ENCODE measurements around the gene GJA1. TPM values are rescaled to one million over a fixed set of nuclear protein-coding genes. Genes with fewer than 3 reads are reported as not detected.

The GJA1 gene
- polyA plus RNA-seq, 1 of the 3 experiments (the other 2 are of a cell fraction): 23.5 TPM

DNA sequence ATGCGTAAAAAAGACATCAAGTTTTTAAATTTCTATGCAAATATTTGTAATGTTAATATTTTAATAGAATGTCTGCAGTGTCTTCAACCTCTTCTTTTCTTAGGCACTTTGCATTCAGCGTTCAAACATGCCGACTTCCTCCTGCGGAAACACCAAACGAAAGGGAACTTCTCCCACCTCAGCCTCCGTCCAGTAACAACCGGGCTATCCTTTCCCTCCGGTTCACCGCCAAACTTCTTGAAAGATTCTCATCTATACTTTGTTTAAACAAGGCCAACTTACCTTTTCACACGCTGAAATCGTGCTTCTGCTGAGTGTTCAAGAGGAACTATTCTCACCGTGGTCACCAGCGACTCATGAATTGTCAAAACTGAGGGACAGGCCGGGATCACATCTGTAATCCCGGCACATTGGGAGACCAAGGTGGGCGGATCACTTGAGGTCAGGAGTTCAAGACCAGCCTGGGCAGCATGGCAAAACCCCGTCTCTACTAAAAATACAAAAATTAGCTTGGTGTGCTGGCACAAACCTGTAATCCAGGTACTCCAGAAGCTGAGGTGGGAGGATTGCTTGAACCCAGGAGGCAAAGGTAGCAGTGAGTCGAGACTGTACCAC lies 44.8 kb downstream of the GJA1 start (continued):
- TF ChIP-seq, protein P1, sequence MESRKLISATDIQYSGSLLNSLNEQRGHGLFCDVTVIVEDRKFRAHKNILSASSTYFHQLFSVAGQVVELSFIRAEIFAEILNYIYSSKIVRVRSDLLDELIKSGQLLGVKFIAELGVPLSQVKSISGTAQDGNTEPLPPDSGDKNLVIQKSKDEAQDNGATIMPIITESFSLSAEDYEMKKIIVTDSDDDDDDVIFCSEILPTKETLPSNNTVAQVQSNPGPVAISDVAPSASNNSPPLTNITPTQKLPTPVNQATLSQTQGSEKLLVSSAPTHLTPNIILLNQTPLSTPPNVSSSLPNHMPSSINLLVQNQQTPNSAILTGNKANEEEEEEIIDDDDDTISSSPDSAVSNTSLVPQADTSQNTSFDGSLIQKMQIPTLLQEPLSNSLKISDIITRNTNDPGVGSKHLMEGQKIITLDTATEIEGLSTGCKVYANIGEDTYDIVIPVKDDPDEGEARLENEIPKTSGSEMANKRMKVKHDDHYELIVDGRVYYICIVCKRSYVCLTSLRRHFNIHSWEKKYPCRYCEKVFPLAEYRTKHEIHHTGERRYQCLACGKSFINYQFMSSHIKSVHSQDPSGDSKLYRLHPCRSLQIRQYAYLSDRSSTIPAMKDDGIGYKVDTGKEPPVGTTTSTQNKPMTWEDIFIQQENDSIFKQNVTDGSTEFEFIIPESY (IDR thresholded peaks at IDR 0.05; ENCODE audit: borderline replicate concordance, low read depth): no peak
- TF ChIP-seq, protein P2, sequence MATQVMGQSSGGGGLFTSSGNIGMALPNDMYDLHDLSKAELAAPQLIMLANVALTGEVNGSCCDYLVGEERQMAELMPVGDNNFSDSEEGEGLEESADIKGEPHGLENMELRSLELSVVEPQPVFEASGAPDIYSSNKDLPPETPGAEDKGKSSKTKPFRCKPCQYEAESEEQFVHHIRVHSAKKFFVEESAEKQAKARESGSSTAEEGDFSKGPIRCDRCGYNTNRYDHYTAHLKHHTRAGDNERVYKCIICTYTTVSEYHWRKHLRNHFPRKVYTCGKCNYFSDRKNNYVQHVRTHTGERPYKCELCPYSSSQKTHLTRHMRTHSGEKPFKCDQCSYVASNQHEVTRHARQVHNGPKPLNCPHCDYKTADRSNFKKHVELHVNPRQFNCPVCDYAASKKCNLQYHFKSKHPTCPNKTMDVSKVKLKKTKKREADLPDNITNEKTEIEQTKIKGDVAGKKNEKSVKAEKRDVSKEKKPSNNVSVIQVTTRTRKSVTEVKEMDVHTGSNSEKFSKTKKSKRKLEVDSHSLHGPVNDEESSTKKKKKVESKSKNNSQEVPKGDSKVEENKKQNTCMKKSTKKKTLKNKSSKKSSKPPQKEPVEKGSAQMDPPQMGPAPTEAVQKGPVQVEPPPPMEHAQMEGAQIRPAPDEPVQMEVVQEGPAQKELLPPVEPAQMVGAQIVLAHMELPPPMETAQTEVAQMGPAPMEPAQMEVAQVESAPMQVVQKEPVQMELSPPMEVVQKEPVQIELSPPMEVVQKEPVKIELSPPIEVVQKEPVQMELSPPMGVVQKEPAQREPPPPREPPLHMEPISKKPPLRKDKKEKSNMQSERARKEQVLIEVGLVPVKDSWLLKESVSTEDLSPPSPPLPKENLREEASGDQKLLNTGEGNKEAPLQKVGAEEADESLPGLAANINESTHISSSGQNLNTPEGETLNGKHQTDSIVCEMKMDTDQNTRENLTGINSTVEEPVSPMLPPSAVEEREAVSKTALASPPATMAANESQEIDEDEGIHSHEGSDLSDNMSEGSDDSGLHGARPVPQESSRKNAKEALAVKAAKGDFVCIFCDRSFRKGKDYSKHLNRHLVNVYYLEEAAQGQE (IDR thresholded peaks at IDR 0.05; ENCODE audit: low read depth, low read length): no peak
- no peak for TF ChIP-seq SMC3 (IDR thresholded peaks at IDR 0.05; ENCODE audit: low read depth, low read length)
- no peak for TF ChIP-seq FOXM1 (IDR thresholded peaks at IDR 0.05; ENCODE audit: low read depth)
- TF ChIP-seq GATA2 (CRISPR knock-in tag; IDR thresholded peaks at IDR 0.05): no peak
- TF ChIP-seq CHD2 (IDR thresholded peaks at IDR 0.05; ENCODE audit: low read length, partially characterized antibody): no peak
- no peak for TF ChIP-seq YY1 (IDR thresholded peaks at IDR 0.05; ENCODE audit: low read depth)

GRCh38 chr6:121482004-121482693 lies 46.7 kb downstream of the GJA1 start:
- H3K4me2 ChIP-seq: no peak overlapping the region; the same call in 1 of the 2 replicates
- WGBS (ENCODE audit: low lambda C conversion rate): 50% methylated on average over 6 of the region's 6 CpGs
- CTCF ChIA-PET: no interaction called here

More at GRCh38 chr6:121482004-121482693, 46.7 kb downstream of the GJA1 start:
- H3K9me2 ChIP-seq: no peaks in the 10 kb centered on the region
- TF ChIP-seq SMC3 (IDR thresholded peaks at IDR 0.05; ENCODE audit: low read depth, low read length) (no peak), POLR2AphosphoS5 (IDR thresholded peaks at IDR 0.05; ENCODE audit: low read depth, low read length) (no peak), MEF2A (IDR thresholded peaks at IDR 0.05; ENCODE audit: borderline replicate concordance, low read depth) (peak; percentile 65; the same call in 1 of the 2 replicates), GATA2 (CRISPR knock-in tag; IDR thresholded peaks at IDR 0.05) (no peak), TAF1 (IDR thresholded peaks at IDR 0.05; ENCODE audit: borderline replicate concordance, low read depth, low read length) (no peak), FOSL2 (IDR thresholded peaks at IDR 0.05; ENCODE audit: borderline replicate concordance, low read depth) (peak; percentile 78), CTCF (IDR thresholded peaks at IDR 0.05) (no peak), MXI1 (IDR thresholded peaks at IDR 0.05; ENCODE audit: low read depth, low read length) (no peak), CHD2 (IDR thresholded peaks at IDR 0.05; ENCODE audit: low read length, partially characterized antibody) (no peak), PBX3 (IDR thresholded peaks at IDR 0.05) (peak; percentile 72), TEAD4 (IDR thresholded peaks at IDR 0.05; ENCODE audit: borderline replicate concordance, insufficient read depth) (0 out of 2 replicates have a peak, but pooled peaks have one; percentile 52), EP300 (IDR thresholded peaks at IDR 0.05; ENCODE audit: borderline replicate concordance in 1 of 2, low read depth in 1 of 2, low read length in 1 of 2) (no peak), NFIC (IDR thresholded peaks at IDR 0.05; ENCODE audit: borderline replicate concordance) (peak; percentile 24; the same call in 1 of the 2 replicates), JUND (IDR thresholded peaks at IDR 0.05) (peak; percentile 90), TCF12 (IDR thresholded peaks at IDR 0.05) (peak; percentile 66)
- TF ChIP-seq, protein P3, sequence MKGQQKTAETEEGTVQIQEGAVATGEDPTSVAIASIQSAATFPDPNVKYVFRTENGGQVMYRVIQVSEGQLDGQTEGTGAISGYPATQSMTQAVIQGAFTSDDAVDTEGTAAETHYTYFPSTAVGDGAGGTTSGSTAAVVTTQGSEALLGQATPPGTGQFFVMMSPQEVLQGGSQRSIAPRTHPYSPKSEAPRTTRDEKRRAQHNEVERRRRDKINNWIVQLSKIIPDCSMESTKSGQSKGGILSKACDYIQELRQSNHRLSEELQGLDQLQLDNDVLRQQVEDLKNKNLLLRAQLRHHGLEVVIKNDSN (IDR thresholded peaks at IDR 0.05; ENCODE audit: borderline replicate concordance, low read depth): no peak
- H3K9me3 ChIP-seq: no peaks in the 10 kb centered on the region
- peak; percentile 3 for DNase-seq
- H3F3A ChIP-seq (replicated peaks; ENCODE audit: insufficient read depth): peaks cover 11% of the 10 kb centered on the region
- H3K36me3 ChIP-seq (replicated peaks in 1 of 2; ENCODE audit: control insufficient read depth in 1 of 2, insufficient read depth in 2 of 2, low read length in 1 of 2): no peaks in the 10 kb centered on the region
- no peak overlapping the region for H3K9ac ChIP-seq
- peak overlapping the region in 1 of 2 experiments; percentile 66; a peak in 2 of 4 replicates for H3K27ac ChIP-seq (ENCODE audit: low read depth in 2 of 2, low read length in 1 of 2)
- no peaks in the 10 kb centered on the region for H3K79me2 ChIP-seq (ENCODE audit: insufficient read depth)
- no peaks in the 10 kb centered on the region for H3K27me3 ChIP-seq (ENCODE audit: insufficient read depth)
- no peak overlapping the region for H2AFZ ChIP-seq (ENCODE audit: low read depth)
- no peaks in the 10 kb centered on the region for H4K20me1 ChIP-seq (ENCODE audit: insufficient read depth)
- peaks cover 0 to 4% of the 10 kb centered on the region in 2 experiments; a peak in 1 of 4 replicates for H3K4me1 ChIP-seq (ENCODE audit: control insufficient read depth in 1 of 2, insufficient read depth in 2 of 2, low read depth in 1 of 2, low read length in 1 of 2)
- no peak overlapping the region for H3K4me3 ChIP-seq (ENCODE audit: low read depth in 2 of 2, low read length in 1 of 2)
- POLR2A ChIA-PET: no interaction called here

All from SK-N-SH (cell line).